Thyroid gland (tissue), 4 donors: ENCODE data around the gene EYS.

ENCODE experiments used
- CTCF ChIP-seq, 6 experiments: fragments of 200-600 bp in 3 of 6; fragments of 450-650 bp in 3 of 6; sonication (generic) in 3 of 6; IDR thresholded peaks; one replicate each; pipeline ENCODE4 v1.5.1; 2016 to 2019; ENCODE audit warnings: antibody characterized with exemption in 6 of 6, mild to moderate bottlenecking in 2 of 6, inconsistent platforms in 1 of 6, moderate library complexity in 1 of 6
- POLR2A ChIP-seq, 2 donors: fragments of 450-650 bp; IDR thresholded peaks; one replicate each; pipeline ENCODE4 v1.6.1; 2017; ENCODE audit warnings: antibody characterized with exemption in 2 of 2, mild to moderate bottlenecking in 2 of 2, moderate library complexity in 1 of 2

- TF ChIP-seq CTCF (IDR thresholded peaks at IDR 0.05) (no peak), POLR2A (IDR thresholded peaks at IDR 0.05) (no peak)
Observed at GRCh38 chr6:64932486-64932885, 774.5 kb downstream of the EYS start.
